GM18499 (cell line): ENCODE results near the gene OR7G2.
"Not testable (repeated sequence)": the region's sequence is repeated elsewhere in the genome, so short reads cannot be mapped to it uniquely, and the experiment has no call there.

Experiments used
- ATAC-seq: cut with Tn5 transposase; IDR thresholded peaks from one replicate; pipeline ENCODE4 v1.9.1; 2021; ENCODE audit warnings: moderate number of reproducible peaks; ENCODE audit not compliant: insufficient read depth, unreplicated experiment

Gene OR7G2

GRCh38 chr19:9075064-9075949 is 32.0 kb downstream of the OR7G2 start:
- no peak for ATAC-seq

GRCh38 chr19:9073806-9074205 is 33.5 kb downstream of the OR7G2 start:
- no peak for ATAC-seq

GRCh38 chr19:9071720-9072119 is 35.6 kb downstream of the OR7G2 start:
- not testable (repeated sequence) for ATAC-seq

GRCh38 chr19:9070066-9070465 is 37.2 kb downstream of the OR7G2 start:
- ATAC-seq = no peak

- no peak for ATAC-seq
Observed at GRCh38 chr19:9065457-9066014, 41.7 kb downstream of the OR7G2 start.

GRCh38 chr19:9061879-9062278 is 45.4 kb downstream of the OR7G2 start:
- no peak for ATAC-seq

- ATAC-seq = no peak
Observed at GRCh38 chr19:9060564-9061340, 46.5 kb downstream of the OR7G2 start.

GRCh38 chr19:9058905-9059667 is 48.2 kb downstream of the OR7G2 start:
- ATAC-seq = no peak

GRCh38 chr19:9057505-9058258 is 49.6 kb downstream of the OR7G2 start:
- ATAC-seq = no peak

GRCh38 chr19:9056131-9056530 is 51.1 kb downstream of the OR7G2 start:
- not testable (repeated sequence) for ATAC-seq

GRCh38 chr19:9054765-9055164 is 52.5 kb downstream of the OR7G2 start:
- no peak for ATAC-seq

- no peak for ATAC-seq
Observed at GRCh38 chr19:9054207-9054606, 53.1 kb downstream of the OR7G2 start.

- ATAC-seq = not testable (repeated sequence)
Observed at GRCh38 chr19:9053674-9054073, 53.6 kb downstream of the OR7G2 start.

- no peak for ATAC-seq
Observed at GRCh38 chr19:9052894-9053293, 54.4 kb downstream of the OR7G2 start.
